H4 (cell line): ENCODE results near the gene TBC1D5. TPM values are rescaled to one million over a fixed set of nuclear protein-coding genes. Genes with fewer than 3 reads are reported as not detected.
"Not testable (repeated sequence)": the region's sequence is repeated elsewhere in the genome, so short reads cannot be mapped to it uniquely, and the experiment has no call there.

ENCODE experiments used
- DNase-seq: peaks from one replicate; pipeline ENCODE4 v3.0.0-alpha.2; 2015; ENCODE audit warnings: low spot score
- total RNA-seq: library from RNA; depleted of rRNA; stranded (reverse); fragments of >200 nt; shearing (Covaris generic); gene quantifications from 2 replicates; pipeline ENCODE4 v1.2.3, GENCODE V29; 2014

Gene TBC1D5
- total RNA-seq, 1 experiment from 2014 or later, result 15.4 TPM

DNA sequence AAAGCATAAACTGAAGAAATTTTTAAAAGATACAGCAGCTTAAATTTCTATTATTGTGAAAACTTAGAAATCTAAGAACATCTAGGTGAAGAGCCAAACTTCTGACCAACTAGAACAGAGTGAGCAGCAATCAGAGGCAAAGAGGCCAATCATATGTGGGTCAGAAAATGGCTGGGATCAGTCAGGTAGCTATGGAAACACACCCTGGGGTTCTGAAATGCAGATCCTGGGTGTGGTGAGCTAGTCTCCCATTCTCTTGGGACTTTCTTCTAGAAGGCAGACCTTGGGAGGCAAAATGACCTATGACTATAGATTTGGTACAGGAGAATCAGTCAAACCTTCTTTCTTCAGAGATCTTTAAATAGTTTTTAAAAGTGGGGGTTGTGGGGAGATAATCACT, 385.8 kb downstream of the TBC1D5 start:
- no peak for DNase-seq

GRCh38 chr3:17355591-17355990, 386.8 kb downstream of the TBC1D5 start:
- DNase-seq, result no peak

- no peak for DNase-seq
These were observed 388.1 kb downstream of the TBC1D5 start for GRCh38 chr3:17354341-17354740.

DNA sequence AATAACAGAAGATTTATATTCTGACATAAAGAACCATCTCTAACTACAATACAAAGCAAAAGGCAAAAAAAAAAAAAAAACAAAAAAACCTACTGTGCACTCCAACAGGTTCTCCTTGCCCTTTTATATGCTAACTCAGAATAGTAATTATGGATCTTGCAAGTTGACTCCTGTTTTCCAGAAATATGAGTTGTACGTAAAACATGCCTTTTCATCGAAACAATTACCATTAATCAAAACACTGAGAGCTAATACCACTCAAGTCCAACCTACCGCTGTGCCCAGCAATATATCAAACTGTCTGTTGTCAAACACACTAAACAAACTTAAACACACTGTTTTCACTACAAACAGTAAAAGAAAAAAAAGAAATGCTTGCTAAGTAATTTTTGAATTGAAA, 389.8 kb downstream of the TBC1D5 start:
- no peak for DNase-seq

- DNase-seq, result not testable (repeated sequence)
These were observed 391.2 kb downstream of the TBC1D5 start for GRCh38 chr3:17351193-17351592.

DNA sequence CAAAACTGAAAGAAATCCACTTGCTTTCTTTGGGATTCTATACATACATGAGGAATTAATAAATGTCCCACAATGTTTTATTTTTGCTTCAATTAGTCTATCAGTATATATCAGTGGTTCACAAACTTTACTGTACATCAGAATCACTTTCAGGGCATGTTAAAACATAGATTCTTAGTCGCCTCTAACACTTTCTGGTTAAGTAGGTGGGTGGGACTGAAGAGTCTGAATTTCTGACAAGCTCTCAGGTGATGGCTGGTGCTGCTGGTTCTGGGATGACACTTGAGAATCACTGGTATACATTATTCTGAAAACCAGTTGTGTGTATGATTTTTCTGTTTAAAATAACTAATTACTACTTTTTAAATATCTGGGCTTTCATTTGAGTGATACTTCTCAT, 393.3 kb downstream of the TBC1D5 start:
- DNase-seq, result no peak

- no peak for DNase-seq
These were observed 400.3 kb downstream of the TBC1D5 start for GRCh38 chr3:17342119-17342518.

- DNase-seq, result no peak
These were observed 401.7 kb downstream of the TBC1D5 start for GRCh38 chr3:17340693-17341092.

- DNase-seq, result no peak
These were observed 402.2 kb downstream of the TBC1D5 start for GRCh38 chr3:17340261-17340660.

- DNase-seq, result no peak
These were observed 403.3 kb downstream of the TBC1D5 start for GRCh38 chr3:17339132-17339575.

DNA sequence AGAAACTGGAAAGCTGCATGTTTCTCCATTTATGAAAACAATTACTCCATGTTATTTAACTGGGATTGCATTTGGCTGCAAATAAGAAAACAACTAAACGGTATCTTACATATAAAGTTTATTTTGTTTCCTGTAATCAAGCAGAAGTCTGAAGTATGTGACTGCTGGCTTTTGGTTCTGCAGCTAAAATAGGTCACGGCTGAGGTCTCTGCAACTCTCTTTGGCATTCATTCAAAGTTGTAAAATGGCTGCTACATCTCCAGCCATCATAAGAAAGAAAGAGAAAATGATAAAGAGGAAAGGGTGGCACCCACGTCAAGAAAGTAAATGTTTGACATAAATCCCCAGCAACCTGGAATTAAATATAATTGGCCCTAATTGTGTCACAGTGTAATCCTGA, 406.1 kb downstream of the TBC1D5 start:
- no peak for DNase-seq

- DNase-seq, result no peak
These were observed 408.5 kb downstream of the TBC1D5 start for GRCh38 chr3:17333893-17334292.

DNA sequence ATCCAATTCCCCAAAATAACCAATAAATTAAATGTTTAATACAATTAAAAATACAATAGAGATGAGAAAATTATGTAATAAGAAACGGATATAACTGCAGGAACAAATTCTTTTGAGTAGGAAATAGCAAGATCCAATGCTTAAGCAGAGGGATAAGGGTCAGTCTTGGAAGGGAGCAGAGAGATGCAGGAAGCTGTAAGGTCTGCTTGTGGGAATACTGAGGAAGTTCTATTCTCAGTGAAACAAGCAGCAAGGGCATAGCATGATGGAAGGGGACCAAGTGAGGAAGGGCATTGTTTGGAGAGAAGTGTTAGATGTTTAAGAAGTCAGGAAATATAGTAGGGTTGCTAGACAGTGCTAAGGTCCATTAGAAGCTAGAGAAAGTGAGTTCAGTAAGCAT, 409.0 kb downstream of the TBC1D5 start:
- DNase-seq, result no peak

DNA sequence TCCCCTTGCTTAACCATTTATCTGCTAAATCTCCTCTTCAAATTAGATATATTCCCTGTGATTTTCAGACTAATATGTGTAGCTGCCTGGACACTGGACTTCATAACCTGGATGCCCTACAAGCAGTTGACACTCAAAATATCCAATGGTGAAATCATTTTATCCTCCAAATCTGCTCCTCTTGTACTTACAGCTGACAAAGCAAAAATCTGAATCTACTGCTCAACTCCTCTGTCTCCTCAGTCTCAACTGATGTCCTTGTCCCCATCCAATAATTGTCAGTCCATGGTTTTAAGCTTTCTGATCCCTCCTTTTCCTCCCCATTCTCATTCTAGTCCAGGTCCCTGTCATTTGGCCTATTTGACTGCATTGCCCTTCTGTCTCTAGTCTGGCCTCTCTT, 411.8 kb downstream of the TBC1D5 start:
- no peak for DNase-seq

GRCh38 chr3:17329927-17330326, 412.5 kb downstream of the TBC1D5 start:
- DNase-seq, result no peak

DNA sequence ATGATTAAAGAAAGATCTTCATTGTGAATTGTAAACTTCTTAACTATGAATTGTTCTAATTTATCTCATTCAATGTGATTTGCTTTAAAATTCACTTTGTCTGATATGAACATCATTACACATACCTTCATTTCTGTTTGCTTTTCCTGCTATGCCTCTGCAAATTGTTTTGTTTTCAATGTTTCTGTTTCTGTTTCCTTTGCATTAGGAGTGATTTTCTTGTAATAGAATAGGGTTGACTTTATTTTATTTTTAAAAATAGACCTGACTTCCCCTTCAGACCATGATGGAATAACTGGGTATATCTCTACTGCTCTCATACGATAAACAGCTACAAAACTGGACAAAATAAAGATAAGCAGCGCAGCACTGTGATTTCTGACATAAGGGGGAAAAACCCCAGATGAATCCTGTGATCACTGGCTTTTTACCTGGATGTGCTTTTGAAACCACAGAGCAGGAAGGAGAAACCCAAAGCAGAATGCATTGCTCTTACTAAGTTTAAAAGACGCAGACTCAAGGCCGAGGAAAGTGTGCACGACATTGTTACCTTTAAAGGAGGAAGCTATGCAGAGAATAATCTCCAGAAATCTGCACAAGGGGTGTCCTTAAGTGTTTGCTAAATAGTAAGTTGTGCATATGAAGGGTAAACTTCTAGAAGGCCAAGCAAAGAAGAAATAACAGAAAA, 420.2 kb downstream of the TBC1D5 start:
- DNase-seq, result no peak

GRCh38 chr3:17320266-17320665, 422.2 kb downstream of the TBC1D5 start:
- no peak for DNase-seq

- DNase-seq, result no peak
These were observed 426.5 kb downstream of the TBC1D5 start for GRCh38 chr3:17315897-17316296.

DNA sequence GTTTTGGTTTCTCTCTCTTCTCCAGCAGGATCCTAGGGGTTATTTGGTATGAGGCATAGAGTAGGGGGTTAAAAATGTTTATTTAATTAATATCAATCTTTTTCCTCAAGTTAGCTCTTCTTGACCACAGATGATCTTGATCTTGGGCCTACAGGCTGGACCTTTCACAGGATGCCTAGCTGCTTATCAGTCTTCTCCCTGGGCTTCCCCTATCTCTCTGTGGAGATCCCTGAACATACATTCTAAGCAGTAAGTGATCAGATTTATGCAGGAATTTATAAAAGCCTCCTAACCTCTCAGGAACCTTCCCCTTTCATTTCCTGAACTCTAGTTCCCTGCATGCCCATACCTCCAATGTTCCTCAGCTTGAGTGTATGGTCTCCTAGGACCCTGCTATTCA, 428.3 kb downstream of the TBC1D5 start:
- no peak for DNase-seq

GRCh38 chr3:17313746-17314145, 428.7 kb downstream of the TBC1D5 start:
- no peak for DNase-seq

DNA sequence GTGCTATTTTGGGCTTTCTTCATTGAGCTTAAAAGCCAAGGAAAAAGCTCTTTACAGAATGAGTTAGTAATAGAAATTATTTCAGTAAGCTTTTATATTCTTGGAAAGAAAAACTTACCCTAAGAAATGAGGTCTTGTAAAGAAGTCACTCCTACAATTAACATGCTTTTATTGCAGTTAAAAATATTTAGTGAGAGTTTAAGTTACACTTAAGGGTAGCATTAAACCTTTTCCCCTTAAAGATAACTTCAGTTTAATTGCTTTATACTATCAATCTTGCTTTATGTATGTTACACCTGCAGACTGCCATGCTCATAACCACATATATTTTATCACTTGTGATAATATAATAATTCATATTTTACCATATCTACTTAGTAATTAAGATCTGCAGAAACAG, 431.4 kb downstream of the TBC1D5 start:
- no peak for DNase-seq

DNA sequence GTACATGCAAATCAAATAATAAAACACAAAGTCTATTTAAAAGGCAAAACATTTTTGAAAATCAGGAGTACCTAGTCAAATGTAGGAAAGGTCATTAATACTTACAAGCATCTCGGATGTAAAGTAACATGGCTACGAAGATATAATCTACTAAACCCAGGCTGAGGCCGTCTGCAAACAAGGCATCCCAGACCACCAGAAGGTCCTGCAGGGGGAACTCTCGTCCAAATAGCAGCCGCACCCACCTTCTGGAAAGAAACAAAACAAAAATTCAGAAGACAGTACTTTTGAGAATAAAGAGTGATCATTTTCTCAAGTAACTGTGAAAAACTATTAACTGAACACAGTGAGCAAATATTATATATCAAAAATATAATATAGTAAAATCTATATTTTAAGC, 434.5 kb downstream of the TBC1D5 start:
- DNase-seq, result no peak

DNA sequence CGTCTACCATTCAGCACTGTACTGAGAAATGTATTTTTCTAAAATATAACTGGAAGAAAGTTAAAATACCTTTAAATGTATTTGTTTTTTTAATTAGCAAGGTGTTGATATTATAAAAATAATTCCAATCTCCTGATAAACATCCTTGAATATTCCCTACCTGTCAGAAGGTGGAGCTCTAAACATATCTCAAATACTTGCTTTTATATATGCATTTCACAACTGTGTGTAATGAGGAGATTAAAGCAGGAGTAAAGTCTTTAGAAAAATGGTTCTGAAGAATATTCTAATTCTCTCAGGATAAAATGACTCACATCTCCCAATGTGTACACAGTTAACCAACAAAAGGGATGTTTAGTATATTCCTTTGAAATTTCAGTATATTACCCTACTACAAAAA, 434.9 kb downstream of the TBC1D5 start:
- DNase-seq, result no peak

- no peak for DNase-seq
These were observed 437.5 kb downstream of the TBC1D5 start for GRCh38 chr3:17304969-17305368.
